B cell (primary cell): Measurements from ENCODE around the gene TSHR. TPM values are rescaled to one million over a fixed set of nuclear protein-coding genes. Genes with fewer than 3 reads are reported as not detected.

ENCODE experiments used
- ATAC-seq: fragments of 200-7000 bp; cut with Tn5 transposase; one replicate; pipeline ENCODE4 v1.10.0; 2021; ENCODE audit warnings: low read depth, mild to moderate bottlenecking, moderate number of reproducible peaks, moderate library complexity
- CTCF ChIA-PET: fragments of 350-600 bp; sonication (Branson Sonifier 250); formaldehyde crosslinking; loops from one replicate; lab custom pipeline; 2021; ENCODE audit warnings: antibody characterized with exemption, inconsistent platforms; lab: Charles Lee
- POLR2A ChIA-PET: fragments of 350-600 bp; sonication (Branson Sonifier 250); formaldehyde crosslinking; loops from one replicate; lab custom pipeline; 2021; ENCODE audit warnings: antibody characterized with exemption; lab: Charles Lee
- DNase-seq: peaks from one replicate; pipeline ENCODE4 v3.0.0; 2013
- H2AFZ ChIP-seq: 2 replicates; pipeline ENCODE4 v1.6.1; 2012; ENCODE audit warnings: mild to moderate bottlenecking, low read depth, low read length; ENCODE audit not compliant: insufficient read depth, poor library complexity, severe bottlenecking
- H3K27ac ChIP-seq, 2 donors: 1 replicate in 1 of 2; 2 replicates in 1 of 2; pipeline ENCODE4 v1.5.1; 2012 to 2013; ENCODE audit warnings: low read length in 2 of 2, mild to moderate bottlenecking in 2 of 2, moderate library complexity in 1 of 2
- H3K27me3 ChIP-seq, 4 experiments: fragments of 200-600 bp in 1 of 4; sonication (generic) in 1 of 4; replicated peaks in 1 of 4; 1 replicate in 2 of 4; 2 replicates in 2 of 4; pipeline versions ENCODE4 v1.6.1 to v1.7.0; 2013 to 2016; ENCODE audit warnings: low read length in 3 of 4, mild to moderate bottlenecking in 2 of 4, mixed read lengths in 1 of 4, moderate library complexity in 1 of 4; ENCODE audit not compliant: insufficient read depth in 4 of 4, control insufficient read depth in 3 of 4; ENCODE audit errors: control extremely low read depth in 1 of 4
- H3K36me3 ChIP-seq, 2 experiments: replicated peaks in 1 of 2; 1 replicate in 1 of 2; 2 replicates in 1 of 2; pipeline versions ENCODE4 v1.6.1 to v1.7.1; 2013; ENCODE audit warnings: low read length in 1 of 2; ENCODE audit not compliant: insufficient read depth in 2 of 2, control insufficient read depth in 1 of 2; ENCODE audit errors: control extremely low read depth in 1 of 2, extremely low read depth in 1 of 2
- H3K4me1 ChIP-seq, 2 donors: fragments of 200-600 bp in 1 of 2; sonication (generic) in 1 of 2; 1 replicate in 1 of 2; 2 replicates in 1 of 2; pipeline versions ENCODE4 v1.5.1 to v1.6.1; 2013 to 2017; ENCODE audit warnings: low read length in 2 of 2; ENCODE audit not compliant: control insufficient read depth in 2 of 2, insufficient read depth in 2 of 2
- H3K4me2 ChIP-seq: replicated peaks from 2 replicates; pipeline ENCODE3; 2012; ENCODE audit warnings: mild to moderate bottlenecking, low read depth, low read length; ENCODE audit not compliant: poor library complexity, severe bottlenecking
- H3K4me3 ChIP-seq, 5 experiments: fragments of 200-600 bp in 1 of 5; sonication (generic) in 1 of 5; 1 replicate in 3 of 5; 2 replicates in 2 of 5; pipeline versions ENCODE4 v1.5.1 to v1.7.0; 2011 to 2016; ENCODE audit warnings: low read length in 4 of 5, mild to moderate bottlenecking in 4 of 5, low read depth in 2 of 5, control low read depth in 1 of 5, moderate library complexity in 1 of 5; ENCODE audit not compliant: insufficient read depth in 1 of 5; ENCODE audit errors: control extremely low read depth in 1 of 5, extremely low read depth in 1 of 5
- H3K79me2 ChIP-seq: fragments of 200-600 bp; sonication (generic); one replicate; pipeline ENCODE4 v1.6.0; 2016; ENCODE audit warnings: low read length; ENCODE audit not compliant: control insufficient read depth, insufficient read depth
- H3K9ac ChIP-seq: fragments of 200-600 bp; sonication (generic); 2 replicates; pipeline ENCODE4 v1.6.1; 2017; ENCODE audit warnings: mild to moderate bottlenecking, low read length, moderate library complexity
- H3K9me3 ChIP-seq, 3 donors: one replicate each; pipeline versions ENCODE4 v1.6.1 to v1.7.1; 2013; ENCODE audit warnings: low read length in 2 of 3; ENCODE audit not compliant: control insufficient read depth in 2 of 3, insufficient read depth in 1 of 3; ENCODE audit errors: control extremely low read depth in 1 of 3
- H4K20me1 ChIP-seq: 2 replicates; pipeline ENCODE4 v1.6.0; 2012; ENCODE audit warnings: mild to moderate bottlenecking, low read length; ENCODE audit not compliant: insufficient read depth, control insufficient read depth, poor library complexity, severe bottlenecking
- H3K27ac Mint-ChIP-seq: one replicate; pipeline ENCODE4 v1.8.0; 2021; ENCODE audit warnings: mixed read lengths
- H3K27me3 Mint-ChIP-seq: one replicate; pipeline ENCODE4 v1.8.0; 2021; ENCODE audit warnings: mixed read lengths
- H3K4me1 Mint-ChIP-seq: one replicate; pipeline ENCODE4 v1.8.0; 2021; ENCODE audit warnings: mixed read lengths
- H3K4me3 Mint-ChIP-seq: one replicate; pipeline ENCODE4 v1.8.0; 2021; ENCODE audit warnings: mixed read lengths
- H3K9me3 Mint-ChIP-seq: one replicate; pipeline ENCODE4 v1.8.0; 2022; ENCODE audit warnings: mixed read lengths; ENCODE audit not compliant: insufficient read depth
- EZH2 ChIP-seq: IDR thresholded peaks from 2 replicates; pipeline ENCODE4 v1.6.1; 2012; ENCODE audit warnings: borderline replicate concordance, low read depth, mild to moderate bottlenecking, moderate library complexity, low read length; ENCODE audit not compliant: insufficient read depth, poor library complexity, severe bottlenecking
- WGBS: methylation state at CpG from one replicate; pipeline ENCODE4 v1.1.5; 2013; ENCODE audit warnings: missing lambda C conversion rate; ENCODE audit not compliant: insufficient coverage; 5-methylcytosine and 5-hydroxymethylcytosine counted together
- intact Hi-C: fragments of 100-400 bp; cut with micrococcal nuclease; formaldehyde crosslinking; loops from one replicate; pipeline ENCODE4 v1.10.0; 2022
- polyA plus RNA-seq: library from polyadenylated mRNA; depleted of rRNA; stranded (reverse); fragments of >200 nt; gene quantifications from 2 replicates; pipeline ENCODE4 v1.2.3, GENCODE V29; 2012
- total RNA-seq, 2 donors: library from RNA; stranded (reverse); fragments of 120-200 nt in 1 of 2; gene quantifications; 1 replicate in 1 of 2; 2 replicates in 1 of 2; pipeline versions ENCODE4 v1.2.3 to v1.2.4, GENCODE V29; 2013 to 2022
- TF ChIP-seq, protein P1 (sequence below): fragments of 200-600 bp; IDR thresholded peaks from one replicate; pipeline ENCODE4 v1.8.0; 2022; ENCODE audit warnings: antibody characterized with exemption, mild to moderate bottlenecking

TSHR gene
- total and polyA plus RNA-seq, 2 donors (not counting 1 experiment from before 2014, with no cell fraction given), result 0.15 to 0.37 TPM

DNA sequence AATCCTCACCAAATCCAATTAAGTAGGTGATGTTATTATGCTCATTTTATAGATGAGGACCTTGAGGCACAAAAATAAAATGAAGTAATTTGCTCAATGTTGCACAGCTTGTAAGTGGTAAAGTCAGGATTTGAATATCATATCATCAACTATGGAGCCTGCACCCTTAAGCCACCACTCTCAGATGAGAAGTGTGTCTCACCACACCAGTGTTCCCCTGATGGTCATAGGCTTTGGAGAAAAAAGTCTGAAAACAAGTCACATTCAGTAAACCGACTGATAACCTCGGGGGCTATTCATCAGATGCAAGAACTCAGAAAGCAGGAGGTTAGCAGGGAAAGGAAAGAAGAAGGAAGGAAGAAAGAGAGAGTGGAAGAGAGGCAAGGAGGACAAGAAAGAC is 2.8 kb downstream of the TSHR start:
- Histone ChIP-seq H3K36me3 (no peaks in the 10 kb centered on the region), H3K27ac (no peak overlapping the region), H3K79me2 (no peaks in the 10 kb centered on the region), H3K4me3 (no peak overlapping the region), H3K4me2 (no peak overlapping the region), H2AFZ (peak overlapping the region; percentile 60), H3K9ac (no peak overlapping the region), H4K20me1 (no peaks in the 10 kb centered on the region), H3K9me3 (peaks cover 0 to 3% (median 0%) of the 10 kb centered on the region in 3 donors), H3K27me3 (peaks cover 0 to 10% (median 4%) of the 10 kb centered on the region in 4 experiments), H3K4me1 (peaks cover 30 to 44% of the 10 kb centered on the region in 2 donors)
- POLR2A ChIA-PET, result no interaction called here
- H3K4me1 Mint-ChIP-seq, result peaks cover 60% of the 10 kb centered on the region
- DNase-seq (peak; percentile 5), ATAC-seq (no peak)
- CTCF ChIA-PET, result interaction anchor here (0.6 to 12.7 kb wide), 3 partner anchors 10 to 212 kb away, joined by 3 to 255 read pairs (median 6); no protein-coding TSS in a partner anchor
- peak overlapping the region; percentile 91 for H3K27ac Mint-ChIP-seq
- 100% methylated on average over 2 of the region's 2 CpGs for WGBS
- intact Hi-C loops, result loop anchor here (2.0 to 5.0 kb wide), 2 partner anchors 17 to 504 kb away; partner anchors contain the start of gene CEP128
- H3K9me3 Mint-ChIP-seq, result no peaks in the 10 kb centered on the region
- H3K4me3 Mint-ChIP-seq, result peak overlapping the region; percentile 44
- peaks cover 6% of the 10 kb centered on the region for H3K27me3 Mint-ChIP-seq
- no peak for TF ChIP-seq EZH2
- TF ChIP-seq, protein P1, sequence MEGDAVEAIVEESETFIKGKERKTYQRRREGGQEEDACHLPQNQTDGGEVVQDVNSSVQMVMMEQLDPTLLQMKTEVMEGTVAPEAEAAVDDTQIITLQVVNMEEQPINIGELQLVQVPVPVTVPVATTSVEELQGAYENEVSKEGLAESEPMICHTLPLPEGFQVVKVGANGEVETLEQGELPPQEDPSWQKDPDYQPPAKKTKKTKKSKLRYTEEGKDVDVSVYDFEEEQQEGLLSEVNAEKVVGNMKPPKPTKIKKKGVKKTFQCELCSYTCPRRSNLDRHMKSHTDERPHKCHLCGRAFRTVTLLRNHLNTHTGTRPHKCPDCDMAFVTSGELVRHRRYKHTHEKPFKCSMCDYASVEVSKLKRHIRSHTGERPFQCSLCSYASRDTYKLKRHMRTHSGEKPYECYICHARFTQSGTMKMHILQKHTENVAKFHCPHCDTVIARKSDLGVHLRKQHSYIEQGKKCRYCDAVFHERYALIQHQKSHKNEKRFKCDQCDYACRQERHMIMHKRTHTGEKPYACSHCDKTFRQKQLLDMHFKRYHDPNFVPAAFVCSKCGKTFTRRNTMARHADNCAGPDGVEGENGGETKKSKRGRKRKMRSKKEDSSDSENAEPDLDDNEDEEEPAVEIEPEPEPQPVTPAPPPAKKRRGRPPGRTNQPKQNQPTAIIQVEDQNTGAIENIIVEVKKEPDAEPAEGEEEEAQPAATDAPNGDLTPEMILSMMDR, result no peak

DNA sequence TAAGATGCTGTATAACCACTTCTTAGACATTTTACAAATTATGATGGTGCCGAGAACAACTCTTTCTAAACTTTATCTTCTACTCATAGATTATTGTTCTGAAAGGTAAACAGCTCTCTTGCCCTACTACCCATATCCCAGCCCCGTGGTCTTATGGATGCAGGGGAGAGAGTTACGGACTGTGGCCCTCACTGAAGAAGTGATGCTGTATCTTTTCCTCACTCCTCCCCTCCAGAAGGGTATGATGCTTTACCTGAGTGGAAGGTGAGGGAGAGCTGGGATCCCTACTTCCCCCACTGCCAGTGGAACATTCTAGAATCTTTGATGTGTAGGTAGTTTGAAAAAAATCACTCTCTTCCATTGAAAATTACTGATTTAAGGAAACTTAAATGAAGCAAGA is 3.5 kb downstream of the TSHR start:
- CTCF ChIA-PET, result interaction anchor here (0.6 to 12.7 kb wide), 5 partner anchors 9 to 211 kb away, joined by 3 to 255 read pairs (median 3); no protein-coding TSS in a partner anchor
- Histone ChIP-seq H4K20me1 (no peaks in the 10 kb centered on the region), H3K36me3 (no peaks in the 10 kb centered on the region), H3K4me2 (peak overlapping the region; percentile 64), H3K9ac (peak overlapping the region; percentile 28), H3K9me3 (peaks cover 0 to 3% (median 0%) of the 10 kb centered on the region in 3 donors), H3K27ac (peak overlapping the region; percentile 26 to 46), H3K79me2 (no peaks in the 10 kb centered on the region), H2AFZ (peak overlapping the region; percentile 60), H3K27me3 (peaks cover 0 to 10% (median 4%) of the 10 kb centered on the region in 4 experiments), H3K4me3 (peak overlapping the region in 1 of 5 experiments; percentile 27), H3K4me1 (peaks cover 30 to 44% of the 10 kb centered on the region in 2 donors)
- DNase-seq (peak; percentile 15), ATAC-seq (no peak)
- H3K27ac Mint-ChIP-seq, result peak overlapping the region; percentile 91
- POLR2A ChIA-PET, result interaction anchor here (1.0 kb wide), 1 partner anchor 19 kb away, joined by 3 read pairs; no protein-coding TSS in a partner anchor
- no CpG with 5 or more reads among the region's 3 CpGs for WGBS
- peaks cover 6% of the 10 kb centered on the region for H3K27me3 Mint-ChIP-seq
- H3K4me3 Mint-ChIP-seq, result peak overlapping the region; percentile 67
- TF ChIP-seq, protein P1, result no peak
- TF ChIP-seq EZH2, result no peak
- intact Hi-C loops, result loop anchor here (1.0 to 5.0 kb wide), 3 partner anchors 18 to 503 kb away; partner anchors contain the start of gene CEP128
- no peaks in the 10 kb centered on the region for H3K9me3 Mint-ChIP-seq
- H3K4me1 Mint-ChIP-seq, result peaks cover 60% of the 10 kb centered on the region
